SHP77 treated with DMSO at 0.1 percent for 48 hours (cell line): ENCODE measurements around the gene VPS13D.
"Not testable (repeated sequence)": the region's sequence is repeated elsewhere in the genome, so short reads cannot be mapped to it uniquely, and the experiment has no call there.

Experiments
- DNase-seq: peaks from one replicate; lab custom pipeline; 2025; lab: John Stamatoyannopoulos, UW

Gene VPS13D

GRCh38 chr1:12469493-12469892 is 239.7 kb downstream of the VPS13D start:
- no peak for DNase-seq

GRCh38 chr1:12469990-12470389 is 240.2 kb downstream of the VPS13D start:
- no peak for DNase-seq

GRCh38 chr1:12470916-12471315 is 241.1 kb downstream of the VPS13D start:
- DNase-seq: not testable (repeated sequence)

- DNase-seq: no peak
Observed at GRCh38 chr1:12472156-12472797, 242.4 kb downstream of the VPS13D start.

GRCh38 chr1:12472798-12473551 is 243.1 kb downstream of the VPS13D start:
- DNase-seq: no peak

- no peak for DNase-seq
Observed at GRCh38 chr1:12473596-12474362, 243.9 kb downstream of the VPS13D start.

- no peak for DNase-seq
Observed at GRCh38 chr1:12475101-12475500, 245.3 kb downstream of the VPS13D start.

- no peak for DNase-seq
Observed at GRCh38 chr1:12475530-12475934, 245.7 kb downstream of the VPS13D start.

- DNase-seq: no peak
Observed at GRCh38 chr1:12475947-12476346, 246.1 kb downstream of the VPS13D start.

- no peak for DNase-seq
Observed at GRCh38 chr1:12477314-12477713, 247.5 kb downstream of the VPS13D start.

GRCh38 chr1:12477936-12478611 is 248.2 kb downstream of the VPS13D start:
- peak; percentile 32 for DNase-seq

GRCh38 chr1:12478612-12478985 is 248.8 kb downstream of the VPS13D start:
- DNase-seq: no peak

- no peak for DNase-seq
Observed at GRCh38 chr1:12479311-12479710, 249.5 kb downstream of the VPS13D start.

GRCh38 chr1:12480041-12480440 is 250.2 kb downstream of the VPS13D start:
- DNase-seq: no peak

- peak; percentile 36 for DNase-seq
Observed at GRCh38 chr1:12480748-12481362, 251.0 kb downstream of the VPS13D start.

- no peak for DNase-seq
Observed at GRCh38 chr1:12481928-12482327, 252.1 kb downstream of the VPS13D start.

- no peak for DNase-seq
Observed at GRCh38 chr1:12482988-12483387, 253.2 kb downstream of the VPS13D start.

- DNase-seq: no peak
Observed at GRCh38 chr1:12485231-12486058, 255.6 kb downstream of the VPS13D start.

GRCh38 chr1:12486059-12486341 is 256.2 kb downstream of the VPS13D start:
- no peak for DNase-seq

- DNase-seq: no peak
Observed at GRCh38 chr1:12486401-12487005, 256.7 kb downstream of the VPS13D start.

GRCh38 chr1:12487520-12487919 is 257.7 kb downstream of the VPS13D start:
- DNase-seq: no peak
